Measurements from ENCODE around the gene EPB41.

DNA sequence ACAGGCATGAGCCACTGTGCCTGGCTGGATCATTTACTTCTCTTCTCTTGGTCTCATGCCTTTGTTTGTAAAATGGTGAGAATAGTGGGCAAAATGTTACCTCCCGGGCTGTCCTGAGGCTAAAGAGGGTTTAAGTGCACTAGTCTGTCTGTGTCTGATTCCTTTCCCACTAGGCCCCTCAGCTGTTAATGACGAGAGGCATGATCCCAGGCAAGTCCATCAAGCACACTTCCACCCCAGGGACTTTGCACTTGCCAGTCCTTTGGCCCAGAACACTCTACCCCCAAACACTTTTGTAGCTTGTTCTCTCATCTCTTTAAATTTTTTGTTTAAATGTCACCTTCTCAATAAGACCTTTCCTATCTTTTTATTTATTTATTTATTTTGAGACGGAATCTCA, 13.8 kb upstream of the EPB41 start:
- TF ChIP-seq POLR2AphosphoS5 (IDR thresholded peaks at IDR 0.05) (no peak), CTCF (IDR thresholded peaks at IDR 0.05) (no peak)

Data from prostate gland (tissue), 2 donors.